ENCODE results near the gene KCNQ2. TPM values are rescaled to one million over a fixed set of nuclear protein-coding genes. Genes with fewer than 3 reads are reported as not detected.

The KCNQ2 gene
- polyA plus RNA-seq, 3 donors: not detected

DNA sequence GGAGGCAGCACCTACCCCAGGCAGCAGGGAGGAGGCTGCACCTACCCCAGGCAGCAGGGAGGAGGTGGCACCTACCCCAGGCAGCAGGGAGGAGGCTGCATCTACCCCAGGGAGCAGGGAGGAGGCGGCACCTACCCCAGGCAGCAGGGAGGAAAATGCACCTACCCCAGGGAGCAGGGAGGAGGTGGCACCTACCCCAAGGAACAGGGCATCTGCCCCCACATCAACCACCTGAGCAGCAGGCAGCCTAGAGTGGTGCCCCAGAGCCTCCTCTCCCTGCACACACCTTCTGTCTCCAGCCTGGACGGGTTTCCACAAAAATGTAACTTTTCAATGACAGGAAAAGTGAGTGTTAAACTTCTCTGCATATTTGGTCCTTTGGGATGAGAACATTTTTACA lies 10.2 kb downstream of the KCNQ2 start:
- no peak overlapping the region for H3K9ac ChIP-seq (ENCODE audit: insufficient read depth, low read length, poor library complexity, severe bottlenecking)
- 100% methylated on average over 1 of the region's 2 CpGs for WGBS (ENCODE audit: insufficient coverage)
- Mint-ChIP-seq H3K4me3 (no peak overlapping the region), H3K36me3 (no peaks in the 10 kb centered on the region), H3K27me3 (ENCODE audit: low read depth in 3 of 3) (peaks cover 2 to 27% (median 16%) of the 10 kb centered on the region in 3 donors), H3K9me3 (peaks cover 0 to 4% (median 0%) of the 10 kb centered on the region in 7 donors), H3K4me1 (no peaks in the 10 kb centered on the region), H3K27ac (no peak overlapping the region)
- H3K9me3 ChIP-seq (replicated peaks in 1 of 2; ENCODE audit: control insufficient read depth in 1 of 2, insufficient read depth in 1 of 2, low read length in 2 of 2): no peaks in the 10 kb centered on the region
- no peak for DNase-seq
- TF ChIP-seq, protein P1, sequence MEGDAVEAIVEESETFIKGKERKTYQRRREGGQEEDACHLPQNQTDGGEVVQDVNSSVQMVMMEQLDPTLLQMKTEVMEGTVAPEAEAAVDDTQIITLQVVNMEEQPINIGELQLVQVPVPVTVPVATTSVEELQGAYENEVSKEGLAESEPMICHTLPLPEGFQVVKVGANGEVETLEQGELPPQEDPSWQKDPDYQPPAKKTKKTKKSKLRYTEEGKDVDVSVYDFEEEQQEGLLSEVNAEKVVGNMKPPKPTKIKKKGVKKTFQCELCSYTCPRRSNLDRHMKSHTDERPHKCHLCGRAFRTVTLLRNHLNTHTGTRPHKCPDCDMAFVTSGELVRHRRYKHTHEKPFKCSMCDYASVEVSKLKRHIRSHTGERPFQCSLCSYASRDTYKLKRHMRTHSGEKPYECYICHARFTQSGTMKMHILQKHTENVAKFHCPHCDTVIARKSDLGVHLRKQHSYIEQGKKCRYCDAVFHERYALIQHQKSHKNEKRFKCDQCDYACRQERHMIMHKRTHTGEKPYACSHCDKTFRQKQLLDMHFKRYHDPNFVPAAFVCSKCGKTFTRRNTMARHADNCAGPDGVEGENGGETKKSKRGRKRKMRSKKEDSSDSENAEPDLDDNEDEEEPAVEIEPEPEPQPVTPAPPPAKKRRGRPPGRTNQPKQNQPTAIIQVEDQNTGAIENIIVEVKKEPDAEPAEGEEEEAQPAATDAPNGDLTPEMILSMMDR (IDR thresholded peaks at IDR 0.05): no peak
- no peak overlapping the region for H2AFZ ChIP-seq (ENCODE audit: insufficient read depth, low read depth, low read length, poor library complexity, severe bottlenecking)
- intact Hi-C loops (cut with micrococcal nuclease): no loop called here
- no peak overlapping the region for H3K4me2 ChIP-seq (replicated peaks; ENCODE audit: extremely low read depth, low read length, poor library complexity, severe bottlenecking)
- no peaks in the 10 kb centered on the region for H3K79me2 ChIP-seq (ENCODE audit: insufficient read depth, low read length)
- H3K27me3 ChIP-seq (ENCODE audit: control insufficient read depth in 2 of 2, insufficient read depth in 2 of 2, low read length in 2 of 2): no peaks in the 10 kb centered on the region
- no peak overlapping the region for H3K27ac ChIP-seq (ENCODE audit: low read depth in 1 of 2, low read length in 2 of 2)
- H3K4me1 ChIP-seq (ENCODE audit: control insufficient read depth in 1 of 2, insufficient read depth in 2 of 2, low read length in 2 of 2): no peaks in the 10 kb centered on the region
- H3K4me3 ChIP-seq (replicated peaks in 1 of 3; ENCODE audit: low read depth in 2 of 3, low read length in 3 of 3): no peak overlapping the region
- H4K20me1 ChIP-seq (ENCODE audit: insufficient read depth, low read length): no peaks in the 10 kb centered on the region
- no peaks in the 10 kb centered on the region for H3K36me3 ChIP-seq (replicated peaks in 1 of 2; ENCODE audit: control insufficient read depth in 1 of 2, insufficient read depth in 2 of 2, low read length in 2 of 2)

DNA sequence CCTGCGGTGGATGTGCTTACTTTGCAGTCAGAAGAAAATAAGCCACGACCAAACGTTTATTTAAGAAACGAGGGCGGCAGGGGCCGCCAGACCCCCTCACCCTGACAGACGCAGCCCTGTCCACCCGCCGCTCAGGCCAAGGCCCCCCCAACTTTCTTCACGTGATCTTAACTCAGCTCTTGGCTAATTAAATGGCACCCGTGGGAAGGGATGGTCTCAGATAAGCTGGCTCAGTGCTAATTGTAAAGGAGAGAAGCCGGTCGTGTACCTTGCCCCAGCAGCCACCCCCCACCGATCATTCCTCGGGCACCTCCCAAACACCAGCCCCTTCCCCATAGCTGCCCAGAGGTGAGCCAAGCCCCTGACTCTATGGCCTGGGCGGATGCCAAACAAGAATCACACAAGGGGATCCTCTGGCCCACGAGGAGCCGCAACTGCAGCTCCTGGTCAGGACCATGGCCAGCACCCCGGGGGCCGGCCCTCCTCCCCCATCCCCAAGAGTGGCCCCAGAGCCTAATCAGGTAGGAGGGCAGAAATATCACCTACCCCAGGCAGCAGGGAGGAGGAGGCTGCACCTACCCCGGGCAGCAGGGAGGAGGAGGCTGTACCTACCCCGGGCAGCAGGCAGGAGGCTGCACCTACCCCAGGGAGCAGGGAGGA lies 11.2 kb downstream of the KCNQ2 start:
- H3K27me3 Mint-ChIP-seq (ENCODE audit: low read depth in 3 of 3): peaks cover 2 to 26% (median 12%) of the 10 kb centered on the region in 3 donors
- DNase-seq: no peak
- H3K9me3 Mint-ChIP-seq: peaks cover 0 to 4% (median 0%) of the 10 kb centered on the region in 7 donors
- no peak overlapping the region for H3K4me2 ChIP-seq (replicated peaks; ENCODE audit: extremely low read depth, low read length, poor library complexity, severe bottlenecking)
- H3K27ac ChIP-seq (ENCODE audit: low read depth in 1 of 2, low read length in 2 of 2): no peak overlapping the region
- no peak overlapping the region for H3K27ac Mint-ChIP-seq
- H3K27me3 ChIP-seq (ENCODE audit: control insufficient read depth in 2 of 2, insufficient read depth in 2 of 2, low read length in 2 of 2): no peaks in the 10 kb centered on the region
- intact Hi-C loops (cut with micrococcal nuclease): no loop called here
- no peak overlapping the region for H3K9ac ChIP-seq (ENCODE audit: insufficient read depth, low read length, poor library complexity, severe bottlenecking)
- no peak overlapping the region for H3K4me3 Mint-ChIP-seq
- H2AFZ ChIP-seq (ENCODE audit: insufficient read depth, low read depth, low read length, poor library complexity, severe bottlenecking): no peak overlapping the region
- no peaks in the 10 kb centered on the region for H4K20me1 ChIP-seq (ENCODE audit: insufficient read depth, low read length)
- 34% methylated on average over 8 of the region's 22 CpGs for WGBS (ENCODE audit: insufficient coverage)
- no peaks in the 10 kb centered on the region for H3K36me3 Mint-ChIP-seq
- no peaks in the 10 kb centered on the region for H3K36me3 ChIP-seq (replicated peaks in 1 of 2; ENCODE audit: control insufficient read depth in 1 of 2, insufficient read depth in 2 of 2, low read length in 2 of 2)
- H3K4me1 Mint-ChIP-seq: no peaks in the 10 kb centered on the region
- no peaks in the 10 kb centered on the region for H3K79me2 ChIP-seq (ENCODE audit: insufficient read depth, low read length)
- no peaks in the 10 kb centered on the region for H3K9me3 ChIP-seq (replicated peaks in 1 of 2; ENCODE audit: control insufficient read depth in 1 of 2, insufficient read depth in 1 of 2, low read length in 2 of 2)
- no peak overlapping the region for H3K4me3 ChIP-seq (replicated peaks in 1 of 3; ENCODE audit: low read depth in 2 of 3, low read length in 3 of 3)
- TF ChIP-seq, protein P1 (IDR thresholded peaks at IDR 0.05): no peak
- no peaks in the 10 kb centered on the region for H3K4me1 ChIP-seq (ENCODE audit: control insufficient read depth in 1 of 2, insufficient read depth in 2 of 2, low read length in 2 of 2)
